ENCODE measurements around the gene ADGRG1.

ADGRG1 gene

DNA sequence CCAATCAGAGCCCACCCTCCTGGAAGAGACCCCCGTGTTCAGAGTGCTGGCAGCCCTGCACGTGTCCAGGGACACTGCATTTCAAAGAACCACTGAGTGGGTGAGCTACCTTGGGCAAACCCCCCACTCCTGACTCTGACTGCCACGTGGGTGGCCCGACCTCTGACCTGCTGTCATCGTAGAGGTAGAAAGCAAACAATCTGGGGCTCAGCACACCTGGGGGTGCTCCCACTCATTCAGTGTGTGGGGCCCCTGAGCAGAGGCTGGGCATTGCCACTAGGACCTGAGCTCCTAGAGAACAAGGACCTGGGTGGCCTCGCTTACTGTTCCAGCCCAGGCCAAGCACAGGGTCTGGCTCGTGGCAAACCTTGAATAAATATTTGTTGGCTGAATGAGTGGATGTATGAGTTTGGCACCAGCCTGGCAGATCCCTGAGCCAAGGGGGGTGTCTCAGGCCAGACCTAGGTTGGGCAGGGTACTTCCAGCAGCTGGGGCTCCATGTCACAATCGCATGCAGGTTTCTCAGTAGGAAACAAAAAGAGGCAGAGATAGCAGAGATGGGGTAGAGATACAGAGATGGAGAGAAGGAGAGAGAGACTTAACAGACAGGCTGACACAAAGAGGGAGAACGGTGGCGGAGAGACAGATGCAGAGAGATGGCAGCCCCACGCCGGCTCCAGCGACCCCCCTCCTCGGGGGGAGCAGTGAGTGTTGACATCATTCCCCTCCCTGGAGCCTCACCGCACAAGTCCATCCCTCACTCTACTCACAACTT is 60.7 kb downstream of the ADGRG1 start:
- H3K9ac ChIP-seq (ENCODE audit: low read depth, low read length): no peak overlapping the region
- no peaks in the 10 kb centered on the region for H3K36me3 ChIP-seq (ENCODE audit: insufficient read depth, low read length)
- no peak overlapping the region for H3K4me2 ChIP-seq (ENCODE audit: low read length)
- H3K4me1 ChIP-seq (ENCODE audit: control insufficient read depth, insufficient read depth, low read length): no peaks in the 10 kb centered on the region
- no peak overlapping the region for H3K4me3 ChIP-seq (ENCODE audit: low read length)
- no peaks in the 10 kb centered on the region for H3K9me3 ChIP-seq (replicated peaks; ENCODE audit: low read length)
- peaks cover 74% of the 10 kb centered on the region for H3K27me3 ChIP-seq (ENCODE audit: control insufficient read depth, insufficient read depth, low read length)

DNA sequence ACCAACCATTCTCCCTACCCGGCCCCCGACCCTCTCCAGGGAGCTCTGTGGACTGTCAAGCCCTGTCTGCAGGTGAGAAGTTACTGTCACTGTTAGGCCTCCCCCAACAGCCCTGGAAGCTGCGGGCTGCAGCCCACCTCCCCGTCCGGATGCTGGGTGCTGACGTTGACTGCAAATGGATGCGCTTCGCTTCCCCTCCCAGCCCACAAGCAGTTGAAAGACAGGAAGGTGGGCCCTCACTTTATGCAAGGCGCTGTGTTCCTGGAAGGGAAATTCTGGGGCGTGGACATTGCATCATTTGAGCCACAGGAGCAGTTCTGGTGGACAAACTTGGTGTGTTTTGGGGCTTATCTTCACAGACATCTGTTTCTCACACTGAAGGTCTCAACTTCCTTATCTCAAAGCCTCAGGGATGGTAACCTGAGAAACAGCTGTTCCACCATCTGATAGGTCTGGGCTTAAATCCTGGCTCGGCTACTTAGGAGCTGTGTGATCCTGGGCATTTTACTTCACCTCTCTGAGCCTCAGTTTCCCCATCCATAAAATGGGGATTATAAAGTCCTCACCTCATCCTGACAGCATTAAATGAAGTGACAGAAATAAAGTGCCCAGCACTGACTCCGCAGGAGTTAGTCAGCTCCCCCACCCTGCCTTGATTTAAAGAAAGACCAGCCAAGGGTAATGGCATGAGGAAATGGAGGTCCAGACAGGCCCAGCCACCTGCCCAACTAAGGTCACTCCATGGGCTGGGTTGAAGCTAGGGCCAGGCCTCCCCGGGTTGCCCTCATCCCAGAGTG is 61.5 kb downstream of the ADGRG1 start:
- Histone ChIP-seq H3K27me3 (ENCODE audit: control insufficient read depth, insufficient read depth, low read length) (peaks cover 75% of the 10 kb centered on the region), H3K4me3 (ENCODE audit: low read length) (no peak overlapping the region), H3K4me1 (ENCODE audit: control insufficient read depth, insufficient read depth, low read length) (no peaks in the 10 kb centered on the region), H3K9me3 (replicated peaks; ENCODE audit: low read length) (no peaks in the 10 kb centered on the region), H3K9ac (ENCODE audit: low read depth, low read length) (no peak overlapping the region), H3K36me3 (ENCODE audit: insufficient read depth, low read length) (no peaks in the 10 kb centered on the region), H3K4me2 (ENCODE audit: low read length) (no peak overlapping the region)

DNA sequence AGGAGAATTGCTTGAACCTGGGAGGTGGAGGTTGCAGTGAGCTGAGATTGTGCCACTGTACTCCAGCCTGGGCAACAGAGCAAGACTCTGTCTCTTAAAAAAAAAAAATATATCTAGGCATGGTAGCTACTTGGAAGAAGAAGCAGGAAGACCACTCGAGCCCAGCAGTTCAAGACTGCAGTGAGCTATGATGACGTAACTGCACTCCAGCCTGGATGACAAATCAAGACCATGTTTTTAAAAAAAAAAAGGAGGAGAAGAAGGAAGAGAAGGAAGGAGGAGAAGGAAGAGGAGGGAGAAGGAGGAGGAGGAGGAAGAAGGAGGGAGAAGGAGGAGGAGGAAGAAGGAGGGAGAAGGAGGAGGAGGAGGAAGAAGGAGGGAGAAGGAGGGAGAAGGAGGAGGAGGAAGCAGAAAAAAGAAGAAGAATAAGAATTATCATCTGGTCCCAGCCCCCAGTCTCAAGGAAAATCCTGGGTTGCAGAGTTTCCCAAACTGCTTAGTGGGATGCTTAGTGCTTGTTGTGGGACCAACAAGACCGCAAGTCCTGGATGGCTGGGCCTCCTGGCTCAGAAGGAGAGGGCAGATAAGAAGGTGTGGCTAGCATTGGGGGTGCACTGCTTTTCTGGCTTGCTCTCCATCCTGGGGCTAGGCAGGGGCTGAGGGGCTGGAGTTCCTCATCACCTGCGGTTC is 62.5 kb downstream of the ADGRG1 start:
- Histone ChIP-seq H3K27me3 (ENCODE audit: control insufficient read depth, insufficient read depth, low read length) (peaks cover 77% of the 10 kb centered on the region), H3K9me3 (replicated peaks; ENCODE audit: low read length) (no peaks in the 10 kb centered on the region), H3K36me3 (ENCODE audit: insufficient read depth, low read length) (no peaks in the 10 kb centered on the region), H3K4me1 (ENCODE audit: control insufficient read depth, insufficient read depth, low read length) (no peaks in the 10 kb centered on the region), H3K4me3 (ENCODE audit: low read length) (no peak overlapping the region), H3K9ac (ENCODE audit: low read depth, low read length) (no peak overlapping the region), H3K4me2 (ENCODE audit: low read length) (no peak overlapping the region)

DNA sequence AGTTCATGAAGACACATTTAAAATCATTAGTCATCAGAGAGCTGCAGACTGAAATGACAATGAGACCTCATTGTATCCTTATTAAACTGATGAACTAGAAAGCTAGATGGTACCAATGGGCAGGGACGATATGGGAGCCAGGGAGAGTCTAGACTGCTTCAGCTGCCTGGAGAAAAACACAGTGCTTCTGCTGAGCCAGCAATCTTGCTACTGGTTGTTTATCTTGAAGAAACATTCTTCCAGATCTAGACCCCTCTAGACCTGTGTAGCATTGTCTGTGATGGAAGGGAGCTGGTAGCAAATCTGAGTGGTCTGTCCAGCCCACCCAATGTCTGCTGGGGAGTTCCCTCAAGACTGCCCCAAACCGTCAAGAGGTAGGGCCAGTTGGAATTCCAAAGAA is 64.2 kb downstream of the ADGRG1 start:
- Histone ChIP-seq H3K4me1 (ENCODE audit: control insufficient read depth, insufficient read depth, low read length) (no peaks in the 10 kb centered on the region), H3K27me3 (ENCODE audit: control insufficient read depth, insufficient read depth, low read length) (peaks cover 73% of the 10 kb centered on the region), H3K9ac (ENCODE audit: low read depth, low read length) (no peak overlapping the region), H3K9me3 (replicated peaks; ENCODE audit: low read length) (no peaks in the 10 kb centered on the region), H3K4me2 (ENCODE audit: low read length) (no peak overlapping the region), H3K36me3 (ENCODE audit: insufficient read depth, low read length) (no peaks in the 10 kb centered on the region), H3K4me3 (ENCODE audit: low read length) (no peak overlapping the region)

DNA sequence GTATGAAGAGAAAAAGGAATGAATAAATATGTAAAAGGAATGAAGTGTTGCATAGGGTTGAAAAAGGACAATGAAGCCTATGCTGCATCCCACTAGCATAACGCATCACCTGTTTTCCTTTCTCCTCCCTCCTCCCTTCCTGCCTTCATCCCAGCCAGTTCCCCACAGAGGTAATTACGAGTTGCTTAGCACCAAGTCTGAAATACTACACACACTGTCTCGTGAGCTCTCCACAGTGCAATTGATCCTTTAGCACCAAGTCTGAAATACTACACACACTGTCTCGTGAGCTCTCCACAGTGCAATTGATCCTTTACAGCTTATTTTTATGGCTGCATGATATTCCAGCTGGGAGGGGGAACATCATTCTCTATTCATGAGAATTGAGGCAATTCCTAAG is 65.1 kb downstream of the ADGRG1 start:
- no peak overlapping the region for H3K9ac ChIP-seq (ENCODE audit: low read depth, low read length)
- no peaks in the 10 kb centered on the region for H3K36me3 ChIP-seq (ENCODE audit: insufficient read depth, low read length)
- peaks cover 64% of the 10 kb centered on the region for H3K27me3 ChIP-seq (ENCODE audit: control insufficient read depth, insufficient read depth, low read length)
- no peaks in the 10 kb centered on the region for H3K9me3 ChIP-seq (replicated peaks; ENCODE audit: low read length)
- no peak overlapping the region for H3K4me3 ChIP-seq (ENCODE audit: low read length)
- no peak overlapping the region for H3K4me2 ChIP-seq (ENCODE audit: low read length)
- no peaks in the 10 kb centered on the region for H3K4me1 ChIP-seq (ENCODE audit: control insufficient read depth, insufficient read depth, low read length)

DNA sequence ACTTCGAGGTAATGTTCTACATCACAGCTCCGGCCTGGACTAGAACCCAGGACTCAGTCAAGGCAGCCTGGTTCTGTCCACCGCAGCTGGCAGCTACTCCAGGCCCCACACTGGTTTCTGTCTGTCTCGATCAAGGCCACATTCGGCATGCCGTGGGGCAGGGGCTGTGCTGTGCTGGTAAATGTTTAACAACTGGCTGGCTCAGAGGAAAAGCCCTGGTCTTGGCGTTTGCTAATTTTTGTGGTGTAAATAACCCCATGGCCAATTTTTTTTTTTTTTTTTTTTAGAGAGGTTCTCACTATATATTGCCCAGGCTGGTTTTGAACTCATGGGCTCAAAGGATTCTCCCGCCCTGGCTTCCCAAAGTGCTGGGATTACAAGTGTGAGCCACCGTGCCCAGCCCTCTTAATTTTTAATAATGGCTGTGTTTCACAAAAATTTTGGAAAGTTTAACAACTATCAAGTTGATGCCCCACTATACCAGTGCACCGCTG is 65.8 kb downstream of the ADGRG1 start:
- Histone ChIP-seq H3K27me3 (ENCODE audit: control insufficient read depth, insufficient read depth, low read length) (peaks cover 59% of the 10 kb centered on the region), H3K4me2 (ENCODE audit: low read length) (no peak overlapping the region), H3K4me3 (ENCODE audit: low read length) (no peak overlapping the region), H3K9me3 (replicated peaks; ENCODE audit: low read length) (no peaks in the 10 kb centered on the region), H3K36me3 (ENCODE audit: insufficient read depth, low read length) (no peaks in the 10 kb centered on the region), H3K9ac (ENCODE audit: low read depth, low read length) (no peak overlapping the region), H3K4me1 (ENCODE audit: control insufficient read depth, insufficient read depth, low read length) (no peaks in the 10 kb centered on the region)

DNA sequence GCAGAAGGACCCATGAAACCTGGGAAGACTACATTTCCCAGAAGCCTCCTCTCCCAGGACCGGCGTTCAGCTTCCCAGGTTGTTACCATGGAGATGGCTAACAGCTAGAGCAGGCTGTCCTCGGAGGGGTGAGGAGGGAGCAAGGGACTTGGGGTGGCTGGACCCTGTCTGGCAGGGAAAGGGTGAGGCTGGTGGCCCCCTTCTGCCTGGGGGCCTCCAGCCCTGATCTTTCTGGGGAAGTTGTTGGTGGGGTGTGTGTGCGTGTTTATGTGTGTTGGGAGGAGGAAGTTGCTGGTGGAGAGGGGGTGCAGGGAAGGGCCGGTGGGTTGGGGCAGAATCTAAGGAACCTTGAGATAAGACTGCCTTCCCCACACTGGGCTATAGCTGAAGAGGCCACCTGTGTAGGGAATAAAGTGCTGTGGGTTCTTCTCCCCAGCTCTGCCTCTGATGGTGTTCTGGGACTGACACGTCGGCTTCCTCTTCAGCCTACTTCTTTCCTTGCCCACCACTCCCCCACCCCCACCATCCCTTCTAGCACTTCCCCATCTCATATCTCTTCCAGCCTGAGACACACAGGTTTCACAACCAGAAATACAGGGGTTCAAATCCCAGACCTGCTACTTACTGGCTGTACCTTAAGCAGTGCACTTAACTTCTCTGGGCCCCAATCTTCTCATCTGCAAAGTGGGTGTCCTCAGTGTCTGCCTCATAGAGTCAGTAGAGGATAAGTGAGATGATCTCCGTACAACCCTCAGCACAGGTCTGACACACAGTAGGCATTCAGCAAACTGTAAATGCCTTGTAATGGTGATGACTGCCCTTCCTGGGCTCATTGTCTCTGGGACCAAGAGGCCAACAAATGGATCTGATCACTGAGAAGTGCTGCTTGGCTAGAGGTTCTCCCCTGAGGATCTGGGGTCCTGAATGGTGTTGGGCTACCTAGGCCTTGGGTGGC is 66.6 kb downstream of the ADGRG1 start, which contains the start of gene DRC7:
TSS of gene DRC7 (plus strand) at position 82 of the 955 bp plus-strand sequence. CDS start 3,144 bp downstream, outside the sequence.
- H3K4me3 ChIP-seq (ENCODE audit: low read length): no peak within 1 kb of the TSS
- H3K9ac ChIP-seq (ENCODE audit: low read depth, low read length): no peak within 1 kb of the TSS

DNA sequence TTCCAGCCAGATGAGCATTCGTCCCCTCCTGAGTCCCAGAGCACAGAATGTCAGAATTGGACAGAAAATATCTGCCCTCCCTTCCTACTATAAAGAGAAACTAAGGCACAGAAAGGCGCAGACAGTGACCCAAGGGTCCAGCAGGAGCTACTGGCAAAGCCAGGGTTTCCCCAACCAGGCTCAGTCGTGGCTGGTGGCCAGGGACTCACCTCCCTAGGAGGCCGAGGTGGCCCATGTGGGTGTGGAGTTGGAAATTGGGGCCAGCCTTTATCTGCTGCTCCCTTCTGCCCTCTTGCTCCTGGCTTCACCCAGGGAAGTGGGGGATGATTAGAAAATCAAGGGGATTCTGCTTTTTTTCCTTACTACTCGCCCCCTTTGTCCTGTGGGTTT is 67.2 kb downstream of the ADGRG1 start:
- H3K9ac ChIP-seq (ENCODE audit: low read depth, low read length): no peak overlapping the region
- H3K4me2 ChIP-seq (ENCODE audit: low read length): no peak overlapping the region
- H3K36me3 ChIP-seq (ENCODE audit: insufficient read depth, low read length): no peaks in the 10 kb centered on the region
- H3K4me3 ChIP-seq (ENCODE audit: low read length): no peak overlapping the region
- H3K9me3 ChIP-seq (replicated peaks; ENCODE audit: low read length): no peaks in the 10 kb centered on the region
- H3K27me3 ChIP-seq (ENCODE audit: control insufficient read depth, insufficient read depth, low read length): peaks cover 50% of the 10 kb centered on the region
- no peaks in the 10 kb centered on the region for H3K4me1 ChIP-seq (ENCODE audit: control insufficient read depth, insufficient read depth, low read length)

More for the DNA sequence above, 66.6 kb downstream of the ADGRG1 start, which contains the start of gene DRC7:
- no peak within 1 kb of the TSS for H3K4me2 ChIP-seq (ENCODE audit: low read length)
- no peaks in the 10 kb centered on the region for H3K4me1 ChIP-seq (ENCODE audit: control insufficient read depth, insufficient read depth, low read length)
- H3K36me3 ChIP-seq (ENCODE audit: insufficient read depth, low read length): no peaks in the 10 kb centered on the region
- no peaks in the 10 kb centered on the region for H3K9me3 ChIP-seq (replicated peaks; ENCODE audit: low read length)
- H3K27me3 ChIP-seq (ENCODE audit: control insufficient read depth, insufficient read depth, low read length): peaks cover 55% of the 10 kb centered on the region

DNA sequence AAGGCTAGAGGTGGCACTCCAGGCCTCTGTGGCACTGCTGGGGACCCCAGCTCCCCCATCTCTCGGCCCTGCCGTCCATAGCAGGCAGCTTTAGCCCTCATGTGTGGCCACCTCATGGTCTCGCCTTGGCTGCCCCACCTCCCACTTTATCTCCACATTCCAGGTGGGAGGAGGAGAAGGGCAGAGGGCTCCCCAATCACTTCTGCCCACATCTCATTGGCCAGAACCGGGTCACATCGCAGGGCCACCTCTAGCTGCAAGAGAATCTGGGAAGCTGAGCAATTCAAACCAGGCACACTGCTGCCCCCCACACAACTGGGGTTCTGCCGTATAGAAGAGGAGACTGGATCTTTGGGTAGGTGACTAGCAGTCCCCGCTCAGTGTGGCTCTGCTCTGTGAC is 67.8 kb downstream of the ADGRG1 start:
- Histone ChIP-seq H3K27me3 (ENCODE audit: control insufficient read depth, insufficient read depth, low read length) (peaks cover 50% of the 10 kb centered on the region), H3K9me3 (replicated peaks; ENCODE audit: low read length) (no peaks in the 10 kb centered on the region), H3K36me3 (ENCODE audit: insufficient read depth, low read length) (no peaks in the 10 kb centered on the region), H3K4me2 (ENCODE audit: low read length) (no peak overlapping the region), H3K4me3 (ENCODE audit: low read length) (no peak overlapping the region), H3K9ac (ENCODE audit: low read depth, low read length) (no peak overlapping the region), H3K4me1 (ENCODE audit: control insufficient read depth, insufficient read depth, low read length) (no peaks in the 10 kb centered on the region)

DNA sequence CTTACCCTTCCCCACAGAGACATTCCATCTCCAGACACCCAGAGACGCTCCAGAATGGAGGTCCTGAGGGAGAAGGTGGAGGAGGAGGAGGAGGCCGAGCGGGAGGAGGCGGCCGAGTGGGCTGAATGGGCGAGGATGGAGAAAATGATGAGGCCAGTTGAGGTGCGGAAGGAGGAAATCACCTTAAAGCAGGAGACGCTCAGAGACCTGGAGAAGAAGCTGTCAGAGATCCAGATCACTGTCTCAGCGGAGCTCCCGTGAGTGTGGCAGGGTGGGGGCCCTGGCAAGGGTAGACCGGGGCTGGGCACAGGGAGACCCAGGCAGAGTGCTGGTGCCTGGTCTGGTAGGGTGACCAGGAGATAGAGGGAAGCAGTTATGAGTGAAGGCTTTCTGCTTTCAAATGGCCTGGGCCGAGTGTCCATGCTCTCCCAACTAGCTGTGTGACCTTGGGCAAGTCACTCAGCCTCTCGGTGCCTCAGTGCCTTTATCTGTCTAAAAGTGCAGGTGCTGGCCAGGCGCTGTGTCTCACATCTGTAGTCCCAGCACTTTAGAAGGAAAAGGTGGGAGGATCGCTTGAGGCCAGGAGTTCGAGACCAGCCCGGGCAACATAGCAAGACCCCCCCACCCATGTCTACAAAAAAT is 69.6 kb downstream of the ADGRG1 start:
- H3K4me1 ChIP-seq (ENCODE audit: control insufficient read depth, insufficient read depth, low read length): no peaks in the 10 kb centered on the region
- no peaks in the 10 kb centered on the region for H3K36me3 ChIP-seq (ENCODE audit: insufficient read depth, low read length)
- no peak overlapping the region for H3K4me2 ChIP-seq (ENCODE audit: low read length)
- H3K9me3 ChIP-seq (replicated peaks; ENCODE audit: low read length): no peaks in the 10 kb centered on the region
- H3K4me3 ChIP-seq (ENCODE audit: low read length): no peak overlapping the region
- H3K9ac ChIP-seq (ENCODE audit: low read depth, low read length): no peak overlapping the region
- H3K27me3 ChIP-seq (ENCODE audit: control insufficient read depth, insufficient read depth, low read length): peaks cover 41% of the 10 kb centered on the region
